GM18526 (cell line): Measurements from ENCODE around the gene FNDC10.

Experiments
- POLR2A ChIP-seq: IDR thresholded peaks from 3 replicates; pipeline ENCODE4 v1.6.1; 2011; ENCODE audit not compliant: insufficient read length; ENCODE audit errors: extremely low read depth

Gene FNDC10

DNA sequence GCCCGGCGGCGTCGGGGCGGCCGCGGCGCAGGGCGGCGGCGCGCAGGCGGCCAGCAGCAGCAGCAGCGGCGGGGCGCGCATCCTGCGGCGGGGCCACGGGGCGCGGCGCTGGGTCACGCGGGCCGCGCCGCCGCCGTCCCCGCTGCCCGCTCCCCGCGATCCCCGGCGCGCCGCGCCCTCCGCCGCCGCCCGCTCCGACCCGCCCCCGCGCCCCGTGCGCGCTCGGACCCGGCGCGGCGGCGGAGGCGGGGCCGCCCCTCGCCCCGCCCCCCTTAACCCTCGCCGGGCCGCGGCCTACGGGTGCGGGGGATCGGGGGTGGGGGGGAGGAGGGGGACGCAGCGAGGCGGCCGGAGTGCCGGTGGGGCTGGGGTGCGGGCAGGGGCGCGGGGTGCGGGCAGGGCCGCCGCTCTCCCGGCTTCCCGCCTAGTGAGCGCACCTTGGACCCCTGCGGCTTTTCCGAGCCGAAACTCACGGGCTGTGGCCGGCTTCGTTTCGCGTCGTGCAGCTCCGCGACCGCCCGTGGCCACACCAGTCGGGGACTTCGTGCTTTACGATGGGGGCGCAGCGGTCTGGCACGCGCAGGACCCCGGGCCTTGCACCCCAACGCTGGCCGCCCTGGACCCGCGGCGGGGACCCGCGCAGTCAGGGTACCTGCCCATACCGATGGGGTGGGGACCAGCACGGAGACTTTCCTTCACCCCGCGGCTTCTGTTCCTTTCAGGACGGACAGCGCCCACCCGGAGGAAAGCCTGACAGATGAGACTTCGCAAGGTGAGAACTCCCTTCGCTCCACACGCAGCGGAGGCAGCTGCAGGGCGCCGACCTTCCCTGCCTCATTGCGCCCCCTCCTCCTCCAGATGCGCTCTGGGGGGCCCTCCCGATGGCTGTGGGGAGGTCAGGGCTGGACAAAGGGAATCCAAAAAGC lies at the start of gene FNDC10:
Gene FNDC10 (minus strand): TSS at position 201 of the 926 bp plus-strand sequence. CDS start 120 bp downstream, at position 81.
- TF ChIP-seq POLR2A, result no peak

DNA sequence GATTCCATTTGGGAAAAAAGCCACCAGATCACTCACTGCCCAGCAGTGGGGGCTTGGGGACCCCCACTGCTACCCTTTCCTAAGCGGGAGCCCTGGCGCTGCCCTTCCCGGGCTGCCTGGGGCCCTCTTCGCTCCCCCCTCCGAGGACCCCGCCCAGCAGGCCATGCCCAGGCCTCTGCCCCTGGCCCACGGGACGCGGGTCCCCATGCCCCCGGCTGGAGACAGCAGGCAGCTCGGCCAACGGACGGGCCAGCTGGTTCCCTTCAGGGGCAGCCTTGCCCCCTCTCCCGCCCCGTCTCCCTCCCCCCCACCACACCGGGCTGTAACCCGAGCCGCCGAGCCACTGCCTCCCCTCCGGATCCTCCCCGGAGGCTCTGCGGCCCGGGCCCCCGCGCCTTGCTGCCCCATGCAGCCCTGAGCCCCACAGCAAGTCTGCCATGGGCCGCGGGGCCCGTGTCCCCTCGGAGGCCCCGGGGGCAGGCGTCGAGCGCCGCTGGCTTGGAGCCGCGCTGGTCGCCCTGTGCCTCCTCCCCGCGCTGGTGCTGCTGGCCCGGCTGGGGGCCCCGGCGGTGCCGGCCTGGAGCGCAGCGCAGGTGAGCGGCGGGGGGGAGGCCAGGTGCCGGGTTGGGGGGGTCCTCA lies 32.0 kb upstream of the FNDC10 start, which contains the start of gene MMP23B:
Gene MMP23B (plus strand): TSS at position 392 of the 639 bp plus-strand sequence. CDS start 46 bp downstream, at position 438.
- TF ChIP-seq POLR2A, result no peak

DNA sequence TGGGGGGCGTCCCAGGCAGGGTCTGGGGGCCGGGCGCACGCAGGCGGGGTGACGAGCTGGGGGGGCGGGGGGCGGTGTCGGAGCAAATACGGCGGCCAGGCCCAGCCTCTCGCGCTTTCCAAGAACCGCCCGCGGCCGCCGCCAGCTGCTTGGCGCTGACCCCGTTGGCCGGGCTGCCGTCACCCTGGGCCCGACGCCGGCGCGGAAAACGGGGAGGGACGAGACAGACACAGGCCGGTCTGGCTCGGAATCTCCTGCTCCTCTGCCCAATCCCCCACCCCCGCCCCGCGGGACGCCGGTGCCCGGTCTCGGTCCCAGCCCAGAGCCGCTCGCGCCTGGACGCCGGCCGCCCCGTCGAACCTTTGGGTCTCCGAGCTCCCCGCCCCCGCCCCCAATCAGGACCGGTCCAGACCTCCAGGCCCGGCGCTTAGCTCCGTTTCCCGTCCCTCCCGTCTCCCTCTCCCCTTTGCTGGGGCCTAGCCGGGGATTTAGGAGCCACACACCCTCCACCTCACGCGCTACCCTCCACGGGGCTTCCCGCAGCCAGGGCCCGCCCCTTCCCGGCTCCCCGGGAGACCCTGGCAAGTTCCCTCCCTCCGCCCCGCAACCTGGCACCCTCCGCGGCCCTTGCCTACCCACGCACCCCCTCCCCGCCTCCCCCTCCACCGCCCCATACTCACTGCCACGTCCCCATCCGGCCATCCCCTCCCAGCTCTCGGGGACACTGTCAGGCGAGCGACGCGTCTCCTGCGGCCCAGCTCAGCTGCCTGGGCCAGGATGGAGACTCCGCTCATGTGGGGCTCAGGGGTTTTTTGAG lies 31.2 kb upstream of the FNDC10 start:
- no peak for TF ChIP-seq POLR2A

DNA sequence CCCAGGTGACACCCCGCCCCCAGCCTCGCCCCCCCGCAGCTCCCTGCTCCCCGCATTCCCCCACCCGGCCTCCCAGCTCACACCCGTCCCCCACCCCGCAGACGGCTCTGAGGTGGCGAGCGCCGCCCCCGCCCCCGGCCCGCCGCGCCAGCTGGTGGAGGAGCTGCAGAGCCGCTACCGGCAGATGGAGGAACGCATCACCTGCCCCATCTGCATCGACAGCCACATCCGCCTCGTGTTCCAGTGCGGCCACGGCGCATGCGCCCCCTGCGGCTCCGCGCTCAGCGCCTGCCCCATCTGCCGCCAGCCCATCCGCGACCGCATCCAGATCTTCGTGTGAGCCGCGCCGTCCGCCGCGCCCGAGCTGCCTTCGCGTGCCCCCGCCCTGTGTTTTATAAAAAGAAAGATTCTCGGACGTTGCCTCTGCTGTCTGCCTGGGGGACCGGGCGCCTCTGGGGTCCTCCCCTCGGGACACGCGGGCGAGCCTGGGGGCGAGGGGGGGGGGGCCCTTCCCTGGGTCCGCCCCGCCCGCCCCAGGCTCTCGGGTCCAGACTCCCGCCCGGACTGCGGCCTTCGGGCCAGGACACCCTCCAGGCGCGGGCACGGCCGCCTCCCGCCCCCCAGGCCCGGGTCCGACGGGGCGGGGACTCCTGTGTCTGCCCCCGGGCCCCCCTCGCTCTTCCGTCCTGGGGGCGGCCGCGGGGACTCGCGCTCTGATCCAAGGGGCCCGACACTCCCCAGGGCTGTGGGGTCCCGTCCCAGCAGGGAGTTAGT lies 30.4 kb upstream of the FNDC10 start:
- no peak for TF ChIP-seq POLR2A

DNA sequence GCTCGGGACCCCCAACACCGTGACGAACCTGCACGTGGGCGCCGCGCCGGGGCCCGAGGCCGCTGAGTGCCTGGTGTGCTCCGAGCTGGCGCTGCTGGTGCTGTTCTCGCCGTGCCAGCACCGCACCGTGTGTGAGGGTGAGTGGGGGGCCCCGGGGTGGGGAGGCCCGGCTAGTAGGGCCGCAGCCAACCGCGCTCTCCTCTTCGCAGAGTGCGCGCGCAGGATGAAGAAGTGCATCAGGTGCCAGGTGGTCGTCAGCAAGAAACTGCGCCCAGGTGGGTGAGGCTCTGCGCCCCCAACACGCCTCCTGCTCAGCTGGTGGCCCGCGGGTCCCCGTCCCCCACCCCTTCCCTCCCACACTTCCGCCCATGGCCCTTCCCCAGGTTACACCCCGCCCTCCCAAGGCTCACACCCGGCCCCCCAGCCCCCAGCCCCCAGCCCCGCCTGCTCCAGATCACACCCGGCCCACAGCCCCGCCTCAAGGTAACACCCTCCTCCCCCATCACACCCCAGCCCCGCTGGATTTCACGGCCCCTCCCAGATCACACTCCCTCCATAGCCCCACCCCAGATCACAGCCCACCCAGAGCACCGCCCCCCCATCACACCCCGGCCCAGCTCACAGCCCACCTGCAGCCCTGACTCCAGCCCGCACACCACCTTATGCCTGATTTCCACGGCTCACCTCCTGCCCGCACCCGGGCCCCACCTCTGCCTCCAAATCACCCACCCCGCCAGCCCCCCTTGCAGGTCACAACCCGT lies 29.7 kb upstream of the FNDC10 start:
- no peak for TF ChIP-seq POLR2A

DNA sequence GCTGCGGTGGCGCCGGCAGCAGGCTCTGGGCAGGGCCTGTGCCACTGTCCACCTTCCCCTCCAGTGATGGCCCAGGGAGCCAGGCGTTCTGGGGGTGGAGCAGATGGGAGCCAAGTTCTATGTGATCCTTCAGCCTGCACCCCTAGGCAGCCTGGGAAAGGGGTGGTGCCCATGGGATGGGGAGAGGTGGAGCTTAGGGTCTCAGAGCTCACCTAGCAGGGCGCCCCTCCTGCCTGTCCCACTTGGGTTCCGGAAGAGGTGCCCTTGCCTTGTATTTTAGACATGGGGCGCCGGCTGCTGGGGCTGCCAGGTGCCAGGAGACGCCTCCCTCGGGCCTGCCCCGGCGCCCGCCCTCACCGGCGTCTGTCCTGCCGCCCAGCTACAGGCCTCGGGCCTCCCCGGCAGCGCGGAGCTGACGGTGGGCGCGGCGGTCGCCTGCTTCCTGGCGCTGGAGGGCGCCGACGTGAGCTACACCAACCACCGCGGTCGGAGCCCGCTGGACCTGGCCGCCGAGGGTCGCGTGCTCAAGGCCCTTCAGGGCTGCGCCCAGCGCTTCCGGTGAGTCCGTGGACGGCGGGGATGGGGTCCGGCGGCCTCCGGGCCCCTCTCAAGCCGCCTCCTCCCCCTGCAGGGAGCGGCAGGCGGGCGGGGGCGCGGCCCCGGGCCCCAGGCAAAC lies 29.0 kb upstream of the FNDC10 start:
- no peak for TF ChIP-seq POLR2A

DNA sequence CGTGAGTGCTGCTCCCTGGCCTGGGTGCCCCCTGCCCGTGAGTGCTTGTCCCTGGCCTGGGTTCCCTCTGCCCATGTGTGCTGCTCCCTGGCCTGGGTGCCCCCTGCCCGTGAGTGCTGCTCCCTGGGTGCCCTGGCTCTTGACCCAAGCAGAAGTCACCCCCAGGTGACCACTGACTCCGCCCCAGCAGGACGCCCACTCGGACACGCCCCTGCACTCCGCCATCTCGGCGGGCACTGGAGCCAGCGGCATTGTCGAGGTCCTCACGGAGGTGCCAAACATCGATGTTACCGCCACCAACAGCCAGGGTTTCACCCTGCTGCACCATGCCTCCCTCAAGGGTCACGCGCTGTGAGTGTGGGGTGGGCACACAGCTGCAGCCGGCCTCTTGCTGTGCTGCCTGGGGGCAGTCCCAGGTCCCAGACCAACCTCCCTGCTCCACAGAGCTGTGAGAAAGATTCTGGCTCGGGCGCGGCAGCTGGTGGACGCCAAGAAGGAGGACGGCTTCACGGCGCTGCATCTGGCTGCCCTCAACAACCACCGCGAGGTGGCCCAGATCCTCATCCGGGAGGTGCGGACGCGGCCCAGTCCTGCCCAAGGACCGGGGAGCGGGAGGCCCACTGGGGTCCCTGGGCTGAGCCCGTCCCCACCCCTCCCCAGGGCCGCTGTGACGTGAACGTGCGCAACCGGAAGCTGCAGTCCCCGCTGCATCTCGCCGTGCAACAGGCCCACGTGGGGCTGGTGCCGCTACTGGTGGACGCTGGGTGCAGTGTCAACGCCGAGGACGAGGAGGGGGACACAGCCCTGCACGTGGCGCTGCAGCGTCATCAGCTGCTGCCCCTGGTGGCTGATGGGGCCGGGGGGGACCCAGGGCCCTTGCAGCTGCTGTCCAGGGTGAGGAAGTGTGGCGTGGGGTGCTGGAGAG lies 28.2 kb upstream of the FNDC10 start:
- TF ChIP-seq POLR2A, result no peak

DNA sequence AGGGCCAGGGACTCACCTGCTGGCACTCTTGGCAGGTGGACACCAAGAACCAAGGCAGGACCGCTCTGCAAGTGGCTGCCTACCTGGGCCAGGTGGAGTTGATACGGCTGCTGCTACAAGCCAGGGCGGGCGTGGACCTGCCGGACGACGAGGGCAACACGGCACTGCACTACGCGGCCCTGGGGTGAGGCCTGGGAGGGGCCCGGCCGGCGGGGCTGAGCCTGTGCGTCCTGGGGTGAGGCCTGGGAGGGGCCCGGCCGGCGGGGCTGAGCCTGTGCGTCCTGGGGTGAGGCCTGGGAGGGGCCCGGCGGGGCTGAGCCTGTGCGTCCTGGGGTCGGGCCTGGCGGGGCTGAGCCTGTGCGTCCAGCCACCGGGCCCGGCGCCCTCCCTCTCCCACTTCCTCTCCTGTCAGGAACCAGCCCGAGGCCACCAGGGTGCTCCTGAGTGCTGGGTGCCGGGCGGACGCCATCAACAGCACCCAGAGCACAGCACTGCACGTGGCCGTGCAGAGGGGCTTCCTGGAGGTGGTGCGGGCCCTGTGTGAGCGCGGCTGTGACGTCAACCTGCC lies 27.4 kb upstream of the FNDC10 start:
- no peak for TF ChIP-seq POLR2A

DNA sequence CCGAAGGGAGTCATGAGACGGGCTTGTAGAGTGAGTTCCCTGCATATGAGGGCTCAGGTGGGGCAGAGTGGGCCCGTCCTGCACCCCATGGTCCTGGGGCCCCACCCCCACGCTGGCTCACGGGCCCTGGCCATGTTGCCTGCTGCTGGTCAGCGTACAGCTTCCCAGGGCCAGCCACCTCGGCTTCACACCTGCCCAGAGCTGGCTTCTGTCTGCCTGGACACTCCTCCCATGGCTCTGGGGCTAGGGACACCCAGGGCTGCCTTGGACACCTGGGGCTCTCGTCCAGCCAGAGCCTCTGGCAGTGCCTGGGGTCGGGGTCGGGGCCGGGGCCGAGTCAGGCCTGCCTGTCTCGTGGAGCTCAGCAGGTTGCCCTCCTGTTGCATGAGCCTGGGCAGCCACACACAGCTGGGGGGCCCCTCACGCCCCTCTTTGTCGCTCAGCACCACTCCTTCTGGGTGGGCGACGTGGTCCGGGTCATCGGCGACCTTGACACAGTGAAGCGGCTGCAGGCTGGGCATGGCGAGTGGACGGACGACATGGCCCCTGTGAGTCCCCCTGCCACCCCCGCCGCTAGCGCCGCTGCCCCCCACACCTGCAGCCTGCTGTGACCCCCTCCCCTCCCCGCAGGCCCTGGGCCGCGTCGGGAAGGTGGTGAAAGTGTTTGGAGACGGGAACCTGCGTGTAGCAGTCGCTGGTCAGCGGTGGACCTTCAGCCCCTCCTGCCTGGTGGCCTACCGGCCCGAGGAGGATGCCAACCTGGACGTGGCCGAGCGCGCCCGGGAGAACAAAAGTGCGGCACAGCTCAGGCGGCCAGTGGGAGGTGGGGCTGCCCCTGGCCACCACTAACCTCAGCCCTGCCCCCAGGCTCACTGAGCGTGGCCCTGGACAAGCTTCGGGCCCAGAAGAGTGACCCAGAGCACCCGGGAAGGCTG lies 26.5 kb upstream of the FNDC10 start:
- TF ChIP-seq POLR2A, result no peak

DNA sequence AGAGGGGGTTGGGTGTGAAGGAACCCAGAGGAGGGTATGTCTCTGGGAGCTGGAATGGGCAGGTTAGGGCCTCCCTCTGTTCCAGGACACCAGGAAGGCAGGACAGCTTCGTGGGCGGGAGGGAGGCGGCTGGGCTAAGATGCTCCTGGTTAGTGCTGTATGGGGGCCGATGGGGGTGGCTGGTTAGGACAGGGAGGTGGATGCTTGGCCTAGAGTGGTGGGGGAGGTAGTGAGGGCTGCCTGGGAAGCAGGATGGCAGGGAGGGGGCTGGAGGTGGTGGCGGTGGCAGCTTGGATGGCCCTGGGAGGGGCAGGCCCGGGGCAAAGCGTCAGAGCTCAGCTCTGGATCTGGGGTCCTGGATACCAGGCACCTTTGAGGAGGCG lies 25.9 kb upstream of the FNDC10 start:
- no peak for TF ChIP-seq POLR2A

DNA sequence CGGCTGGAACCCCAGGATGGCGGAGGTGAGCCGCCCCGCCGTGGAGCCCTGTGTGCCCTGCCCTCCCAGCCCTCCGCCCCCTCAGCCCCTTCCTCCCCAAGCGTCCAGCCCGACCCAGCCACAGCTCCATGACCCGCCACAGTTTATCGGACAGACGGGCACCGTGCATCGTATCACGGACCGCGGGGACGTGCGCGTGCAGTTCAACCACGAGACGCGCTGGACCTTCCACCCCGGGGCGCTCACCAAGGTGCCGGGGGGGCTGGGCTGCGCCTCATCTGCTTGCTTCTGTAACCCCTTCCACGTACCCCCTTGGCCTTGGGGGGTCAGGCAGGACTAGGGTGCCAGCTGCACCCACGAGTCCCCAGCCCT lies 25.5 kb upstream of the FNDC10 start:
- no peak for TF ChIP-seq POLR2A
